HEK293 (cell line): ENCODE measurements around the gene NDE1.
"Not testable (repeated sequence)": the region's sequence is repeated elsewhere in the genome, so short reads cannot be mapped to it uniquely, and the experiment has no call there.

Experiments used
- CTCF ChIA-PET: fragments of 350-600 bp; formaldehyde crosslinking; extraction: SDS; loops from one replicate; lab custom pipeline; 2021; ENCODE audit warnings: antibody characterized with exemption; lab: Yijun Ruan, JAX
- POLR2A ChIA-PET: fragments of 300-600 bp; formaldehyde crosslinking; extraction: SDS; loops from one replicate; lab custom pipeline; 2020; ENCODE audit warnings: antibody characterized with exemption, inconsistent platforms; lab: Yijun Ruan, JAX
- H3K27ac ChIP-seq: fragments of 200-500 bp; sonication (Bioruptor generic); 2 replicates; pipeline ENCODE4 v1.5.1; 2014; ENCODE audit warnings: low read depth, low read length, control low read depth, inconsistent platforms; ENCODE audit errors: extremely low read depth
- H3K36me3 ChIP-seq, 2 experiments: fragments of 200-500 bp in 1 of 2; sonication (Bioruptor generic) in 1 of 2; 1 replicate in 1 of 2; 2 replicates in 1 of 2; pipeline ENCODE4 v1.5.1; 2014 to 2017; ENCODE audit warnings: inconsistent platforms in 2 of 2, low read length in 2 of 2; ENCODE audit not compliant: control insufficient read depth in 2 of 2, insufficient read depth in 1 of 2
- H3K4me1 ChIP-seq: fragments of 200-500 bp; sonication (Bioruptor generic); 2 replicates; pipeline ENCODE4 v1.5.1; 2014; ENCODE audit warnings: mild to moderate bottlenecking, low read length, inconsistent platforms; ENCODE audit not compliant: control insufficient read depth, insufficient read depth
- H3K4me3 ChIP-seq: 2 replicates; pipeline ENCODE4 v1.5.1; 2011; ENCODE audit warnings: low read depth, mild to moderate bottlenecking, control low read depth, low read length, moderate library complexity
- H3K9me3 ChIP-seq: fragments of 200-500 bp; sonication (Bioruptor generic); 2 replicates; pipeline ENCODE4 v1.5.1; 2014; ENCODE audit warnings: low read depth, low read length, inconsistent platforms; ENCODE audit not compliant: control insufficient read depth, insufficient read depth
- GFI1B ChIP-seq: fragments of 450-650 bp; formaldehyde crosslinking; IDR thresholded peaks from 2 replicates; pipeline ENCODE4 v1.5.1; 2016; ENCODE audit warnings: missing biosample characterization, missing genetic modification characterization
- KLF1 ChIP-seq: fragments of 450-650 bp; formaldehyde crosslinking; IDR thresholded peaks from 2 replicates; pipeline ENCODE4 v1.5.1; 2016; ENCODE audit warnings: missing biosample characterization, missing genetic modification characterization
- PRDM4 ChIP-seq: fragments of 450-650 bp; formaldehyde crosslinking; IDR thresholded peaks from 2 replicates; pipeline ENCODE4 v1.5.1; 2017; ENCODE audit warnings: missing biosample characterization, missing genetic modification characterization
- SP2 ChIP-seq: fragments of 450-650 bp; formaldehyde crosslinking; IDR thresholded peaks from 2 replicates; pipeline ENCODE4 v1.5.1; 2016; ENCODE audit warnings: missing biosample characterization, missing genetic modification characterization
- ZBTB44 ChIP-seq: fragments of 450-650 bp; IDR thresholded peaks from 2 replicates; pipeline ENCODE4 v1.5.1; 2018; ENCODE audit warnings: missing biosample characterization, mild to moderate bottlenecking, missing genetic modification characterization
- ZNF121 ChIP-seq: fragments of 450-650 bp; formaldehyde crosslinking; IDR thresholded peaks from 2 replicates; pipeline ENCODE4 v1.5.1; 2016; ENCODE audit warnings: missing biosample characterization, missing genetic modification characterization
- ZNF138 ChIP-seq: fragments of 450-650 bp; formaldehyde crosslinking; IDR thresholded peaks from 2 replicates; pipeline ENCODE4 v1.5.1; 2016; ENCODE audit warnings: missing biosample characterization, missing genetic modification characterization, borderline replicate concordance
- ZNF146 ChIP-seq: fragments of 450-650 bp; formaldehyde crosslinking; IDR thresholded peaks from 2 replicates; pipeline ENCODE4 v1.5.1; 2016; ENCODE audit warnings: missing biosample characterization, missing genetic modification characterization
- ZNF169 ChIP-seq: fragments of 450-650 bp; formaldehyde crosslinking; IDR thresholded peaks from 2 replicates; pipeline ENCODE4 v1.5.1; 2016; ENCODE audit warnings: missing biosample characterization, missing genetic modification characterization
- ZNF513 ChIP-seq: fragments of 450-650 bp; IDR thresholded peaks from 2 replicates; pipeline ENCODE4 v1.5.1; 2018; ENCODE audit warnings: missing biosample characterization, missing genetic modification characterization
- ZNF580 ChIP-seq: fragments of 450-650 bp; formaldehyde crosslinking; IDR thresholded peaks from 2 replicates; pipeline ENCODE4 v1.5.1; 2016; ENCODE audit warnings: missing biosample characterization, missing genetic modification characterization
- ZNF658 ChIP-seq: fragments of 450-650 bp; formaldehyde crosslinking; IDR thresholded peaks from 2 replicates; pipeline ENCODE4; 2016; ENCODE audit warnings: missing biosample characterization, missing genetic modification characterization
- ZNF830 ChIP-seq: fragments of 450-650 bp; IDR thresholded peaks from 2 replicates; pipeline ENCODE4 v1.5.0; 2018; ENCODE audit warnings: missing biosample characterization, missing genetic modification characterization, low read depth, mild to moderate bottlenecking, moderate library complexity
- ZSCAN16 ChIP-seq: fragments of 450-650 bp; formaldehyde crosslinking; IDR thresholded peaks from 2 replicates; pipeline ENCODE4 v1.5.1; 2016; ENCODE audit warnings: missing biosample characterization, missing genetic modification characterization

NDE1 gene

GRCh38 chr16:15655561-15655960, 5.5 kb downstream of the NDE1 start:
- H3K9me3 ChIP-seq, H3K27ac ChIP-seq, H3K4me1 ChIP-seq, POLR2A ChIA-PET, H3K4me3 ChIP-seq, H3K36me3 ChIP-seq: not testable (repeated sequence)
- TF ChIP-seq ZNF146 (tag by site-specific recombination) (peak; percentile 86), ZNF580 (peak; percentile 55)
- CTCF ChIA-PET: interaction anchor here (1.0 kb wide), 1 partner anchor 228 kb away, joined by 3 read pairs; no protein-coding TSS in a partner anchor

- ChIA-PET CTCF (interaction anchor here (0.7 to 0.9 kb wide), 2 partner anchors 24 to 46 kb away, joined by 3 to 4 read pairs; no protein-coding TSS in a partner anchor), POLR2A (interaction anchor here (0.7 kb wide), 1 partner anchor 222 kb away, joined by 3 read pairs; no protein-coding TSS in a partner anchor)
- Histone ChIP-seq H3K4me1 (no peaks in the 10 kb centered on the region; the same call in 1 of the 2 replicates), H3K4me3 (no peak overlapping the region), H3K27ac (no peak overlapping the region), H3K9me3 (no peaks in the 10 kb centered on the region), H3K36me3 (peaks cover 4% of the 10 kb centered on the region in 2 experiments; a peak in 2 of 3 replicates)
- TF ChIP-seq SP2 (tag by site-specific recombination) (peak; percentile 39), ZSCAN16 (tag by site-specific recombination) (no peak), KLF1 (tag by site-specific recombination) (no peak), PRDM4 (tag by site-specific recombination) (peak; percentile 46; the same call in 1 of the 2 replicates), GFI1B (no peak), ZNF513 (no peak)
Measured at GRCh38 chr16:15658149-15658548, 8.1 kb downstream of the NDE1 start.

- no peak overlapping the region for H3K27ac ChIP-seq
- no peaks in the 10 kb centered on the region; the same call in 1 of the 2 replicates for H3K4me1 ChIP-seq
- TF ChIP-seq ZNF830 (tag by site-specific recombination) (no peak), ZNF121 (tag by site-specific recombination) (peak; percentile 69), ZBTB44 (tag by site-specific recombination) (no peak), ZNF138 (tag by site-specific recombination) (no peak), ZNF169 (no peak), ZNF658 (no peak)
- H3K9me3 ChIP-seq: no peaks in the 10 kb centered on the region
- ChIA-PET POLR2A (interaction anchor here (0.5 to 0.7 kb wide), 2 partner anchors 28 to 223 kb away, joined by 3 read pairs; no protein-coding TSS in a partner anchor), CTCF (interaction anchor here (0.9 to 1.4 kb wide), 2 partner anchors 15 to 46 kb away, joined by 4 read pairs; partner anchors contain the start of gene MARF1)
- H3K36me3 ChIP-seq: peaks cover 4 to 7% of the 10 kb centered on the region in 2 experiments; a peak in 2 of 3 replicates
- H3K4me3 ChIP-seq: no peak overlapping the region
Measured at GRCh38 chr16:15658556-15658955, 8.5 kb downstream of the NDE1 start.
